GM12878 (cell line): Measurements from ENCODE around the gene DMPK. TPM values are rescaled to one million over a fixed set of nuclear protein-coding genes. Genes with fewer than 3 reads are reported as not detected.

Experiments
- CBX3 ChIP-seq: fragments of 200-600 bp; sonication (generic); IDR thresholded peaks from 2 replicates; pipeline ENCODE4 v1.6.1; 2016; ENCODE audit warnings: low read depth, borderline replicate concordance
- CHD4 ChIP-seq: fragments of 200-600 bp; sonication (generic); IDR thresholded peaks from 2 replicates; pipeline ENCODE4 v1.6.1; 2016; ENCODE audit warnings: mild to moderate bottlenecking
- ESRRA ChIP-seq: IDR thresholded peaks from 2 replicates; pipeline ENCODE4 v1.6.1; 2012; ENCODE audit warnings: mild to moderate bottlenecking, low read length, improper control_type of control experiment
- ETV6 ChIP-seq, 2 experiments: fragments of 450-650 bp in 1 of 2; IDR thresholded peaks in 1 of 2; conservative IDR thresholded peaks in 1 of 2; 2 replicates each; pipeline ENCODE4 v1.6.1; 2014; ENCODE audit warnings: antibody characterized with exemption in 1 of 2, borderline replicate concordance in 1 of 2, low read depth in 1 of 2, mild to moderate bottlenecking in 1 of 2, moderate library complexity in 1 of 2
- HCFC1 ChIP-seq: fragments of 150-350 bp; IDR thresholded peaks from 2 replicates; pipeline ENCODE4 v1.6.1; 2014; ENCODE audit warnings: low read length
- POLR2AphosphoS5 ChIP-seq: IDR thresholded peaks from 2 replicates; pipeline ENCODE4 v1.6.1; 2011; ENCODE audit warnings: mild to moderate bottlenecking, low read length, inconsistent platforms
- POU2F2 ChIP-seq: IDR thresholded peaks from 3 replicates; pipeline ENCODE4 v1.6.1; 2011; ENCODE audit warnings: low read depth, mild to moderate bottlenecking, low read length, borderline replicate concordance
- RCOR1 ChIP-seq: conservative IDR thresholded peaks from 2 replicates; pipeline ENCODE4 v1.6.1; 2012; ENCODE audit warnings: low read depth, low read length, improper control_type of control experiment
- RFX5 ChIP-seq: IDR thresholded peaks from 2 replicates; pipeline ENCODE4 v1.6.1; 2011; ENCODE audit warnings: low read depth, low read length, improper control_type of control experiment
- RUNX3 ChIP-seq: IDR thresholded peaks from 2 replicates; pipeline ENCODE4 v1.6.1; 2012; ENCODE audit warnings: low read length, inconsistent platforms
- SIX5 ChIP-seq: IDR thresholded peaks from 2 replicates; pipeline ENCODE4 v1.6.1; 2011; ENCODE audit warnings: mild to moderate bottlenecking, low read depth, low read length, moderate library complexity; ENCODE audit not compliant: severe bottlenecking
- SREBF1 ChIP-seq: IDR thresholded peaks from 2 replicates; pipeline ENCODE4 v1.6.1; 2012; ENCODE audit warnings: mild to moderate bottlenecking, low read length
- SRF ChIP-seq, 2 experiments: IDR thresholded peaks; 2 replicates each; pipeline ENCODE4 v1.6.1; 2011; ENCODE audit warnings: low read depth in 2 of 2, low read length in 2 of 2, mild to moderate bottlenecking in 1 of 2, moderate library complexity in 1 of 2
- ZNF207 ChIP-seq: fragments of 450-650 bp; IDR thresholded peaks from 2 replicates; pipeline ENCODE4 v1.6.1; 2014; ENCODE audit warnings: antibody characterized with exemption, mild to moderate bottlenecking, borderline replicate concordance
- ZSCAN29 ChIP-seq: fragments of 450-650 bp; IDR thresholded peaks from 2 replicates; pipeline ENCODE4 v1.6.1; 2017; ENCODE audit warnings: mild to moderate bottlenecking, moderate library complexity
- ZZZ3 ChIP-seq: IDR thresholded peaks from 2 replicates; pipeline ENCODE4 v1.6.1; 2011; ENCODE audit warnings: low read depth; ENCODE audit not compliant: control insufficient read depth, insufficient read length
- polyA plus RNA-seq, 11 experiments: library from polyadenylated mRNA; depleted of rRNA in 4 of 11; unstranded in 6 of 11; stranded (reverse) in 5 of 11; fragments of >200 nt; fragmentation: Nextera tagmentation in 4 of 11; fragmentation: Illumina TruSeq in 1 of 11; extraction: Ambion mirVana in 4 of 11; extraction: Trizol in 1 of 11; gene quantifications; 1 replicate in 1 of 11; 2 replicates in 10 of 11; pipeline versions ENCODE4 v1.2.1 to v1.2.3, GENCODE V29; 2011 to 2016; ENCODE audit warnings: inconsistent platforms in 2 of 11, missing spikeins in 2 of 11, low read depth in 1 of 11
- total RNA-seq, 4 experiments: library from RNA; depleted of rRNA in 3 of 4; stranded (reverse); fragments of >200 nt in 3 of 4; fragmentation: Illumina TruSeq in 1 of 4; extraction: Trizol in 1 of 4; gene quantifications; 2 replicates each; pipeline versions ENCODE4 v1.2.1 to v1.2.3, GENCODE V29; 2013 to 2021
- TF ChIP-seq, protein P1 (sequence below): fragments of 450-650 bp; formaldehyde crosslinking; IDR thresholded peaks from 2 replicates; pipeline ENCODE4 v1.4.0; 2022; ENCODE audit warnings: mild to moderate bottlenecking, moderate library complexity
- TF ChIP-seq, protein P2 (sequence below): fragments of 450-650 bp; IDR thresholded peaks from 2 replicates; pipeline ENCODE4 v1.6.1; 2017; ENCODE audit warnings: borderline replicate concordance
- TF ChIP-seq, protein P3 (sequence below): fragments of 450-650 bp; conservative IDR thresholded peaks from 2 replicates; pipeline ENCODE4 v1.6.1; 2017; ENCODE audit warnings: mild to moderate bottlenecking, moderate library complexity

Gene DMPK
- total and polyA plus RNA-seq, 10 of the 15 experiments (the other 5 are each of a cell fraction or from before 2014, with no cell fraction given), result 0.60 to 33.6 (median 5.2) TPM

DNA sequence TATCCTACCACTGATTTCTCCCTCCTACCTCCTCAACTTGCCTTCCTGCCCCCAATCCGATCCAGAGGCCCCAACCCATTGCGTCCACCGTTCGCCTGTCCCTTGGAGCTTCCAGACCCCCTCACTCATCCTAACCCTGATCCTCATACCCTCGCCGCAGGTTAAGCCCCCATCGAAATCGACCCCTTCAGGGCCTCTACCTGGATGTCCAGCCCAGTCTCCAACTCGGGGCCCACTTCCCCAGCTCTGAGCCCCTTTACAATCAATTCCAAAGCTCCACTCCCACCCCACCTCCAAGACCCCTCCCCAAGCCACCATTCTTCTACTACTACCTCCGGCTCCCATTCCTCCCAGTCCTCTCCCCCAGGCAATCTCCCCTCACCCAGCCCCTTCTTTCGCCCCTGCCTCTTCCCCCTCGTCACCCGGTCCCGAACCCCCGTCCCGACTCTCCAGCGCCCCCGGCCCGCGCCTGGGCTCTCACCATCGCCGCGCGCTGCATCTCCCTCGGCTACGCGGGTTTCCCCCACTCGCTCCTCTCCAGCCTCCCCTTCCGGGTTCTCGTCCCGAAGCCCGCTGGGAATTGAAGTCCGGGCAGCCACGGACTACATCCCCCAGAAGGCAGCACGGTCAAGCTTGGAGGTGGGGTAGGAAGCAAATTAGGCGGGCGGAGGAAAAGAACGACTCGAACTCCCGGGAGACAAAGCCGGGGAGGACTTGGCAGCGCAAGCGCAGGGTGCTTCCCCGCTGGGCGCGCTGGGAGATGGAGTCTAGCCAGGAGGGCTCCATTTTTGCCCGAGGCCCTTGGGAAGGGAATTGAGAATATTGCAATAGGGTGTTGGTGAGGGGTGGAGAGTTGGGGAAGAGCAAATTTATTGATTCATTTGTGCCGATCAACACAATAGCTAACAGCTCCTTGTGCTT is 51.7 kb downstream of the DMPK start, which contains the start of gene FBXO46 (continued):
- TF ChIP-seq, protein P1, sequence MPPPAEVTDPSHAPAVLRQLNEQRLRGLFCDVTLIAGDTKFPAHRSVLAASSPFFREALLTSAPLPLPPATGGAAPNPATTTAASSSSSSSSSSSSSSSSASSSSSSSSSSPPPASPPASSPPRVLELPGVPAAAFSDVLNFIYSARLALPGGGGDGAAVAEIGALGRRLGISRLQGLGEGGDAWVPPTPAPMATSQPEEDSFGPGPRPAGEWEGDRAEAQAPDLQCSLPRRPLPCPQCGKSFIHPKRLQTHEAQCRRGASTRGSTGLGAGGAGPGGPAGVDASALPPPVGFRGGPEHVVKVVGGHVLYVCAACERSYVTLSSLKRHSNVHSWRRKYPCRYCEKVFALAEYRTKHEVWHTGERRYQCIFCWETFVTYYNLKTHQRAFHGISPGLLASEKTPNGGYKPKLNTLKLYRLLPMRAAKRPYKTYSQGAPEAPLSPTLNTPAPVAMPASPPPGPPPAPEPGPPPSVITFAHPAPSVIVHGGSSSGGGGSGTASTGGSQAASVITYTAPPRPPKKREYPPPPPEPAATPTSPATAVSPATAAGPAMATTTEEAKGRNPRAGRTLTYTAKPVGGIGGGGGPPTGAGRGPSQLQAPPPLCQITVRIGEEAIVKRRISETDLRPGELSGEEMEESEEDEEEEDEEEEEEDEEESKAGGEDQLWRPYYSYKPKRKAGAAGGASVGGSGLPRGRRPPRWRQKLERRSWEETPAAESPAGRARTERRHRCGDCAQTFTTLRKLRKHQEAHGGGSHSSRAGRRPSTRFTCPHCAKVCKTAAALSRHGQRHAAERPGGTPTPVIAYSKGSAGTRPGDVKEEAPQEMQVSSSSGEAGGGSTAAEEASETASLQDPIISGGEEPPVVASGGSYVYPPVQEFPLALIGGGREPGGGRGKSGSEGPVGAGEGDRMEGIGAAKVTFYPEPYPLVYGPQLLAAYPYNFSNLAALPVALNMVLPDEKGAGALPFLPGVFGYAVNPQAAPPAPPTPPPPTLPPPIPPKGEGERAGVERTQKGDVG (CRISPR knock-in tag), result no peak
- TF ChIP-seq RFX5, result 0 out of 2 replicates have a peak, but pooled peaks have one; percentile 22
- 0 out of 2 replicates have a peak, but pooled peaks have one; percentile 32 for TF ChIP-seq RCOR1
- TF ChIP-seq, protein P2, sequence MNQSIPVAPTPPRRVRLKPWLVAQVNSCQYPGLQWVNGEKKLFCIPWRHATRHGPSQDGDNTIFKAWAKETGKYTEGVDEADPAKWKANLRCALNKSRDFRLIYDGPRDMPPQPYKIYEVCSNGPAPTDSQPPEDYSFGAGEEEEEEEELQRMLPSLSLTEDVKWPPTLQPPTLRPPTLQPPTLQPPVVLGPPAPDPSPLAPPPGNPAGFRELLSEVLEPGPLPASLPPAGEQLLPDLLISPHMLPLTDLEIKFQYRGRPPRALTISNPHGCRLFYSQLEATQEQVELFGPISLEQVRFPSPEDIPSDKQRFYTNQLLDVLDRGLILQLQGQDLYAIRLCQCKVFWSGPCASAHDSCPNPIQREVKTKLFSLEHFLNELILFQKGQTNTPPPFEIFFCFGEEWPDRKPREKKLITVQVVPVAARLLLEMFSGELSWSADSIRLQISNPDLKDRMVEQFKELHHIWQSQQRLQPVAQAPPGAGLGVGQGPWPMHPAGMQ, result no peak
- TF ChIP-seq CHD4, result no peak
- peak; percentile 99 for TF ChIP-seq HCFC1
- TF ChIP-seq ETV6 (conservative IDR thresholded peaks at IDR 0.05 in 1 of 2, IDR thresholded peaks at IDR 0.05 in 1 of 2; ENCODE audit: borderline replicate concordance in 1 of 2, low read depth in 1 of 2), result no peak
- TF ChIP-seq, protein P3, sequence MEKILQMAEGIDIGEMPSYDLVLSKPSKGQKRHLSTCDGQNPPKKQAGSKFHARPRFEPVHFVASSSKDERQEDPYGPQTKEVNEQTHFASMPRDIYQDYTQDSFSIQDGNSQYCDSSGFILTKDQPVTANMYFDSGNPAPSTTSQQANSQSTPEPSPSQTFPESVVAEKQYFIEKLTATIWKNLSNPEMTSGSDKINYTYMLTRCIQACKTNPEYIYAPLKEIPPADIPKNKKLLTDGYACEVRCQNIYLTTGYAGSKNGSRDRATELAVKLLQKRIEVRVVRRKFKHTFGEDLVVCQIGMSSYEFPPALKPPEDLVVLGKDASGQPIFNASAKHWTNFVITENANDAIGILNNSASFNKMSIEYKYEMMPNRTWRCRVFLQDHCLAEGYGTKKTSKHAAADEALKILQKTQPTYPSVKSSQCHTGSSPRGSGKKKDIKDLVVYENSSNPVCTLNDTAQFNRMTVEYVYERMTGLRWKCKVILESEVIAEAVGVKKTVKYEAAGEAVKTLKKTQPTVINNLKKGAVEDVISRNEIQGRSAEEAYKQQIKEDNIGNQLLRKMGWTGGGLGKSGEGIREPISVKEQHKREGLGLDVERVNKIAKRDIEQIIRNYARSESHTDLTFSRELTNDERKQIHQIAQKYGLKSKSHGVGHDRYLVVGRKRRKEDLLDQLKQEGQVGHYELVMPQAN, result no peak
- peak; percentile 98 for TF ChIP-seq SIX5
- no peak for TF ChIP-seq CBX3
- TF ChIP-seq POLR2AphosphoS5, result 0 out of 2 replicates have a peak, but pooled peaks have one; percentile 47
- TF ChIP-seq ESRRA, result peak; percentile 25; the same call in 1 of the 2 replicates
- peak; percentile 91 for TF ChIP-seq SREBF1
- no peak for TF ChIP-seq ZZZ3
- no peak; the same call in 1 of the 2 replicates for TF ChIP-seq ZNF207
- no peak for TF ChIP-seq RUNX3
- TF ChIP-seq ZSCAN29, result no peak
- TF ChIP-seq SRF (IDR thresholded peaks at IDR 0.05; ENCODE audit: low read depth in 2 of 2, low read length in 2 of 2), result peak in 1 of 2 experiments; percentile 77; a peak in 2 of 4 replicates
- peak; percentile 83; the same call in 2 of the 3 replicates for TF ChIP-seq POU2F2
